IMR-90 (cell line): ENCODE measurements around the gene ZNF548. TPM values are rescaled to one million over a fixed set of nuclear protein-coding genes. Genes with fewer than 3 reads are reported as not detected.

Experiments used
- ATAC-seq: fragments of 200-7000 bp; cut with Tn5 transposase; 2 replicates; pipeline ENCODE4 v1.9.1; 2020; ENCODE audit warnings: low read depth, mild to moderate bottlenecking, moderate library complexity
- BruUV-seq: library from RNA; stranded (reverse); fragments of 400-500 nt; replicated peaks from 2 replicates; lab custom pipeline; 2021; lab: Mats Ljungman, UMichigan
- CTCF ChIA-PET: fragments of 300-600 bp; formaldehyde crosslinking; extraction: SDS; loops from one replicate; lab custom pipeline; 2021; ENCODE audit warnings: antibody characterized with exemption; lab: Yijun Ruan, JAX
- POLR2A ChIA-PET: fragments of 300-600 bp; sonication (Branson Sonifier 250); formaldehyde crosslinking; loops from one replicate; lab custom pipeline; 2022; ENCODE audit warnings: antibody characterized with exemption; ENCODE audit not compliant: unreplicated experiment; lab: Charles Lee
- DNase-seq: peaks from one replicate; pipeline ENCODE4 v3.0.0; 2013
- H2AFZ ChIP-seq: replicated peaks from 2 replicates; pipeline ENCODE3; 2013; ENCODE audit warnings: low read length, mild to moderate bottlenecking; ENCODE audit not compliant: poor library complexity
- H2AK5ac ChIP-seq: 2 replicates; pipeline ENCODE4 v1.6.1; 2013; ENCODE audit warnings: low read depth, low read length, inconsistent platforms
- H2AK9ac ChIP-seq: replicated peaks from 2 replicates; pipeline ENCODE3; 2013; ENCODE audit warnings: mild to moderate bottlenecking, low read depth, low read length, moderate library complexity; ENCODE audit not compliant: poor library complexity
- H2BK120ac ChIP-seq: 2 replicates; pipeline ENCODE4 v1.6.1; 2013; ENCODE audit warnings: low read depth, low read length, inconsistent platforms
- H2BK15ac ChIP-seq: 3 replicates; pipeline ENCODE4 v1.6.1; 2013; ENCODE audit warnings: low read depth, low read length, inconsistent platforms
- H2BK20ac ChIP-seq: 2 replicates; pipeline ENCODE4 v1.6.1; 2013; ENCODE audit warnings: low read depth, mild to moderate bottlenecking, inconsistent platforms, low read length, moderate library complexity
- H2BK5ac ChIP-seq: 2 replicates; pipeline ENCODE4 v1.6.1; 2013; ENCODE audit warnings: mild to moderate bottlenecking, low read depth, low read length, inconsistent platforms; ENCODE audit not compliant: poor library complexity, severe bottlenecking
- H3K14ac ChIP-seq: replicated peaks from 2 replicates; pipeline ENCODE4 v1.6.1; 2013; ENCODE audit warnings: low read depth, low read length, inconsistent platforms
- H3K18ac ChIP-seq: 2 replicates; pipeline ENCODE4 v1.6.1; 2013; ENCODE audit warnings: low read depth, low read length, control low read depth
- H3K23ac ChIP-seq: 2 replicates; pipeline ENCODE4 v1.6.1; 2013; ENCODE audit warnings: low read depth, low read length, inconsistent platforms
- H3K27ac ChIP-seq: 2 replicates; pipeline ENCODE4 v1.5.1; 2013; ENCODE audit warnings: mild to moderate bottlenecking, control low read depth, low read length; ENCODE audit not compliant: insufficient read depth
- H3K27me3 ChIP-seq: 2 replicates; pipeline ENCODE4 v1.6.1; 2013; ENCODE audit warnings: low read length; ENCODE audit not compliant: control insufficient read depth, insufficient read depth
- H3K36me3 ChIP-seq: 2 replicates; pipeline ENCODE4 v1.6.1; 2013; ENCODE audit warnings: low read length, mixed read lengths; ENCODE audit not compliant: control insufficient read depth, insufficient read depth
- H3K4ac ChIP-seq: 2 replicates; pipeline ENCODE4 v1.6.1; 2013; ENCODE audit warnings: low read depth, low read length, inconsistent platforms
- H3K4me1 ChIP-seq: 2 replicates; pipeline ENCODE4 v1.6.1; 2013; ENCODE audit warnings: low read length, mixed read lengths; ENCODE audit not compliant: control insufficient read depth, insufficient read depth
- H3K4me2 ChIP-seq: 2 replicates; pipeline ENCODE4 v1.6.1; 2013; ENCODE audit warnings: low read depth, mild to moderate bottlenecking, control low read depth, low read length, moderate library complexity
- H3K4me3 ChIP-seq: 2 replicates; pipeline ENCODE4 v1.5.1; 2013; ENCODE audit warnings: low read depth, mild to moderate bottlenecking, control low read depth, low read length, moderate library complexity; ENCODE audit not compliant: insufficient read depth
- H3K56ac ChIP-seq: 2 replicates; pipeline ENCODE4 v1.6.1; 2013; ENCODE audit warnings: low read length, inconsistent platforms; ENCODE audit not compliant: insufficient read depth; ENCODE audit errors: extremely low read depth
- H3K79me1 ChIP-seq, 2 experiments: 2 replicates each; pipeline ENCODE4 v1.6.1; 2013; ENCODE audit warnings: low read length in 2 of 2, inconsistent platforms in 1 of 2, low read depth in 1 of 2
- H3K9ac ChIP-seq: 2 replicates; pipeline ENCODE4 v1.6.1; 2013; ENCODE audit warnings: low read depth, low read length, control low read depth
- H3K9me1 ChIP-seq: 2 replicates; pipeline ENCODE4 v1.6.1; 2013; ENCODE audit warnings: low read length, inconsistent platforms; ENCODE audit not compliant: insufficient read depth
- H3K9me3 ChIP-seq: 2 replicates; pipeline ENCODE4 v1.6.1; 2013; ENCODE audit warnings: low read length; ENCODE audit not compliant: control insufficient read depth, insufficient read depth
- H4K20me1 ChIP-seq: 2 replicates; pipeline ENCODE4 v1.6.1; 2013; ENCODE audit warnings: low read length, inconsistent platforms; ENCODE audit not compliant: insufficient read depth
- H4K5ac ChIP-seq: 2 replicates; pipeline ENCODE4 v1.6.1; 2013; ENCODE audit warnings: mild to moderate bottlenecking, low read depth, low read length, control low read depth
- H4K8ac ChIP-seq, 2 experiments: 2 replicates each; pipeline ENCODE4 v1.6.1; 2013; ENCODE audit warnings: low read depth in 2 of 2, low read length in 2 of 2, control low read depth in 1 of 2, inconsistent platforms in 1 of 2
- H4K91ac ChIP-seq: 2 replicates; pipeline ENCODE4 v1.6.1; 2013; ENCODE audit warnings: low read depth, low read length, inconsistent platforms; ENCODE audit not compliant: insufficient read depth
- CEBPB ChIP-seq: IDR thresholded peaks from 2 replicates; pipeline ENCODE4 v1.6.1; 2012; ENCODE audit warnings: low read depth, low read length, improper control_type of control experiment
- ELK1 ChIP-seq: fragments of 150-350 bp; IDR thresholded peaks from 2 replicates; pipeline ENCODE4 v1.6.1; 2016; ENCODE audit warnings: low read depth, mild to moderate bottlenecking, low read length, moderate library complexity, borderline replicate concordance
- FOS ChIP-seq: fragments of 150-350 bp; IDR thresholded peaks from 2 replicates; pipeline ENCODE4 v1.6.1; 2016; ENCODE audit warnings: low read depth, low read length
- MAZ ChIP-seq: IDR thresholded peaks from 2 replicates; pipeline ENCODE4 v1.6.1; 2012; ENCODE audit warnings: low read depth, mild to moderate bottlenecking, low read length, improper control_type of control experiment, moderate library complexity, borderline replicate concordance
- NFE2L2 ChIP-seq: fragments of 150-350 bp; IDR thresholded peaks from 2 replicates; pipeline ENCODE4 v1.6.1; 2016; ENCODE audit warnings: low read depth, mild to moderate bottlenecking, low read length
- POLR2A ChIP-seq: IDR thresholded peaks from 2 replicates; pipeline ENCODE4 v1.6.1; 2012; ENCODE audit warnings: mild to moderate bottlenecking, low read depth, low read length
- RCOR1 ChIP-seq: IDR thresholded peaks from 2 replicates; pipeline ENCODE4 v1.6.1; 2012; ENCODE audit warnings: mild to moderate bottlenecking, low read length, improper control_type of control experiment; ENCODE audit not compliant: insufficient replicate concordance
- RFX5 ChIP-seq: IDR thresholded peaks from 2 replicates; pipeline ENCODE4 v1.8.0; 2012; ENCODE audit warnings: low read depth, mild to moderate bottlenecking, low read length, moderate library complexity
- WGBS, 2 experiments: methylation state at CpG; one replicate each; pipeline versions ENCODE4 v1.1.5 to v1.1.7; 2013; ENCODE audit warnings: missing lambda C conversion rate in 2 of 2; ENCODE audit not compliant: insufficient read length in 1 of 2; ENCODE audit errors: extremely low coverage in 2 of 2; 5-methylcytosine and 5-hydroxymethylcytosine counted together
- dilution Hi-C: fragments of 300-500 bp; cut with HindIII; formaldehyde crosslinking; loops from one replicate; pipeline ENCODE4 v1.14.3; 2018; ENCODE audit warnings: low sequenced_read_pairs; ENCODE audit not compliant: unreplicated experiment
- in situ Hi-C: fragments of 300-500 bp; cut with MboI; formaldehyde crosslinking; loops from 3 replicates; pipeline ENCODE4 v1.14.3; 2019; ENCODE audit warnings: low sequenced_read_pairs, inconsistent platforms, mixed read lengths
- intact Hi-C: fragments of 100-400 bp; cut with micrococcal nuclease; formaldehyde crosslinking; loops from 2 replicates; pipeline ENCODE4 v1.10.0; 2022
- polyA plus RNA-seq, 3 experiments: library from polyadenylated mRNA; depleted of rRNA; stranded (reverse); fragments of >200 nt; gene quantifications; 2 replicates each; pipeline ENCODE4 v1.2.3, GENCODE V29; 2012; ENCODE audit warnings: low replicate concordance in 1 of 3
- total RNA-seq: library from RNA; depleted of rRNA; stranded (reverse); fragments of >200 nt; gene quantifications from 2 replicates; pipeline ENCODE4 v1.2.3, GENCODE V29; 2012

Gene ZNF548
- total and polyA plus RNA-seq, 2 of the 4 experiments (the other 2 are of a cell fraction) = 7.5 to 24.2 TPM

GRCh38 chr19:57389194-57389729, 392 bp upstream of the ZNF548 start:
- peak overlapping the region; percentile 65 for H3K14ac ChIP-seq
- no peak overlapping the region for H2AK9ac ChIP-seq
- CTCF ChIA-PET = interaction anchor here (0.7 to 1.0 kb wide), 2 partner anchors 16 to 22 kb away, joined by 3 to 4 read pairs; no protein-coding TSS in a partner anchor
- 0% methylated on average over 3 of the region's 11 CpGs; no CpG with 5 or more reads in 1 of the 2 experiments for WGBS, 2 experiments
- H3K18ac ChIP-seq = peak overlapping the region; percentile 11; the same call in 1 of the 2 replicates
- peak overlapping the region; percentile 67 for H2BK5ac ChIP-seq
- TF ChIP-seq RFX5 = no peak
- TF ChIP-seq POLR2A = no peak
- peak; percentile 92 for TF ChIP-seq MAZ
- peak; percentile 94; the same call in 1 of the 2 replicates for TF ChIP-seq ELK1
- no peak for TF ChIP-seq FOS
- no peak for TF ChIP-seq NFE2L2
- TF ChIP-seq RCOR1 = no peak
- no peak for TF ChIP-seq CEBPB
- H2AK5ac ChIP-seq = peak overlapping the region; percentile 47; the same call in 1 of the 2 replicates
- peak overlapping the region; percentile 17 for H3K27ac ChIP-seq
- H4K5ac ChIP-seq = peak overlapping the region; percentile 93
- no peaks in the 10 kb centered on the region for H3K9me3 ChIP-seq
- peak overlapping the region; percentile 7; the same call in 1 of the 2 replicates for H3K23ac ChIP-seq
- H3K79me1 ChIP-seq = peaks cover 4 to 26% of the 10 kb centered on the region in 2 experiments; a peak in 3 of 4 replicates
- peaks cover 2% of the 10 kb centered on the region; the same call in 1 of the 2 replicates for H3K4me1 ChIP-seq
- peak overlapping the region; percentile 72 for H4K91ac ChIP-seq
- no peaks in the 10 kb centered on the region for H3K9me1 ChIP-seq
- POLR2A ChIA-PET = interaction anchor here (0.5 to 1.0 kb wide), 2 partner anchors 26 to 285 kb away, joined by 3 read pairs; no protein-coding TSS in a partner anchor
- H3K36me3 ChIP-seq = peaks cover 7% of the 10 kb centered on the region
- dilution Hi-C loops = no loop called here
- peak overlapping the region; percentile 27 for H2BK120ac ChIP-seq
- H3K4ac ChIP-seq = peak overlapping the region; percentile 43
- H3K9ac ChIP-seq = peak overlapping the region; percentile 18; the same call in 1 of the 2 replicates
- H3K4me2 ChIP-seq = peak overlapping the region; percentile 34
- peaks cover 4% of the 10 kb centered on the region; the same call in 1 of the 2 replicates for H4K20me1 ChIP-seq
- peak overlapping the region; percentile 16; the same call in 1 of the 2 replicates for H2BK20ac ChIP-seq
- H4K8ac ChIP-seq = peak overlapping the region; percentile 98
- in situ Hi-C loops = loop anchor here (25.0 kb wide), 1 partner anchor 977 kb away; the partner anchor contains the start of gene ZNF583
- DNase-seq (no peak), ATAC-seq (no peak)
- H3K27me3 ChIP-seq = no peaks in the 10 kb centered on the region
- H3K56ac ChIP-seq = peak overlapping the region; percentile 65; the same call in 1 of the 2 replicates
- peak overlapping the region; percentile 95 for H2AFZ ChIP-seq
- intact Hi-C loops = no loop called here
- H3K4me3 ChIP-seq = peak overlapping the region; percentile 16; the same call in 1 of the 2 replicates
- BruUV-seq = no TSS peak
- peak overlapping the region; percentile 96 for H2BK15ac ChIP-seq
